GM13977 (cell line): Measurements from ENCODE around the gene ZNF423.

Experiments
- DNase-seq: peaks from one replicate; pipeline ENCODE4 v3.0.0; 2012; ENCODE audit warnings: low spot score
- in situ Hi-C: fragments of 300-500 bp; cut with MboI; formaldehyde crosslinking; loops from one replicate; pipeline ENCODE4 v1.12.0; 2022; ENCODE audit warnings: low sequenced_read_pairs, low pct_unique_long_range_greater_than_20kb, mixed read lengths, inconsistent platforms; ENCODE audit not compliant: unreplicated experiment
- TF ChIP-seq, protein P1 (sequence below): IDR thresholded peaks from 2 replicates; pipeline ENCODE4 v1.5.1; 2012; ENCODE audit warnings: mild to moderate bottlenecking, control low read depth; ENCODE audit not compliant: insufficient read depth; ENCODE audit errors: extremely low read depth, missing control alignments

ZNF423 gene

DNA sequence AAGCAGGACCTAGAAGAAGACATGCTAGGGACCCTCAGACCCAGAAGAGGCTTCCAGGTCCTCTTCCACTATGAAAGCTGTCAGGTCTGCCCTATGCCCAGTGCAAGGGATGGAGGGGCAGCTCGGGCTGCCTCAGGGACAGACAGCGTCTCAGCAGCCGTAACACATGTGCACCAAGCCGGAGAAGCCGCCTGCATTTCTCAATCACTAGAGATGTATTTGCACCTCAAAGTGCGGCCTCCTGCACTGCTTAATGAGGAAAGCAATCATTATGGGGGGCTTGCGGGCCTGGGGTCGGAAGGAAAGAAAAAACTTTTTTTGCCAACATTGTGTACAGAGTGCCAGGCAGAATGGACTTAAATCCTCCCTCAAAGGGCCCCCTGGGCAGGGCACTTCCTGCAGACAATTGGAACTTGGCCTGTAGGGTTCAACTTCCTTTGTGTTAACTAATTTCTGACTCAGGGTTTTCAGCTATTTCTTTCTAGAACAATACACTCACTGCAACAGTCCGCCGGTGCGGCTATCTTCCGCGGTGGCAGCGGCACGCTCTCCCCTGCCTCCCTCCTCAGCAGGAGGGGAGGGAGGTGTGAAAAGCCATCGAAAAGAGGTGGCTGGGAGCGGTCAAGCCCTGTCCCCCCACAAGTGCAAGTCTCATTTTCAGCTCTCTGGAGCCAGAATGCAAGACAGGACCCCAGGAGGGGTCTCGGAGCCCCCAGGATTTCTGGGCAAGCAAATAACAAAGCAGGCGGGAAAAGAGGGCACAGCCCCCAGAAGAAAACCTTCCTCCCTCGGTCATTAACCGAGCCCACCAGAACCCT is 101.2 kb downstream of the ZNF423 start:
- no peak for DNase-seq
- in situ Hi-C loops = no loop called here
- TF ChIP-seq, protein P1, sequence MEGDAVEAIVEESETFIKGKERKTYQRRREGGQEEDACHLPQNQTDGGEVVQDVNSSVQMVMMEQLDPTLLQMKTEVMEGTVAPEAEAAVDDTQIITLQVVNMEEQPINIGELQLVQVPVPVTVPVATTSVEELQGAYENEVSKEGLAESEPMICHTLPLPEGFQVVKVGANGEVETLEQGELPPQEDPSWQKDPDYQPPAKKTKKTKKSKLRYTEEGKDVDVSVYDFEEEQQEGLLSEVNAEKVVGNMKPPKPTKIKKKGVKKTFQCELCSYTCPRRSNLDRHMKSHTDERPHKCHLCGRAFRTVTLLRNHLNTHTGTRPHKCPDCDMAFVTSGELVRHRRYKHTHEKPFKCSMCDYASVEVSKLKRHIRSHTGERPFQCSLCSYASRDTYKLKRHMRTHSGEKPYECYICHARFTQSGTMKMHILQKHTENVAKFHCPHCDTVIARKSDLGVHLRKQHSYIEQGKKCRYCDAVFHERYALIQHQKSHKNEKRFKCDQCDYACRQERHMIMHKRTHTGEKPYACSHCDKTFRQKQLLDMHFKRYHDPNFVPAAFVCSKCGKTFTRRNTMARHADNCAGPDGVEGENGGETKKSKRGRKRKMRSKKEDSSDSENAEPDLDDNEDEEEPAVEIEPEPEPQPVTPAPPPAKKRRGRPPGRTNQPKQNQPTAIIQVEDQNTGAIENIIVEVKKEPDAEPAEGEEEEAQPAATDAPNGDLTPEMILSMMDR = no peak

GRCh38 chr16:49750341-49751000 is 105.4 kb downstream of the ZNF423 start:
- in situ Hi-C loops = no loop called here
- no peak for DNase-seq
- TF ChIP-seq, protein P1 = no peak

DNA sequence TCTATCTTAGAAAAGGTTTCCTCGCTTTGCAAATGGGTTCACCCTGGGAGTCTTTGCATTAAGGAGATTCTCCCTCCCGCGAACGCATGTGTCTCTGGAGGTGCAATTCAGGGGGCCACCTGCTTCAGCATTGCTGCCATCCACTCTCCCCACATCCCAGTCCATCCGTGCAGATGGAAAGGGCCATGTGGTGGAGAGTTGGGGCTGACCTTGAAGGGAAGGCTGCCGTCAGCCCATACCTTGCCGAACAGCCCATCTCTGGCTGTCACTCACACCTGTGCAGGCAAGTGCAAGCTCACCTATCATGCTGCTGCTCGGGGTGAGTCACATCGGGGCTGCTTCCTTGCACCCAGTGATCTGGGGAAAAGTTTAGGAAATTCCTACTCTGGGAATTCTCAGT is 106.1 kb downstream of the ZNF423 start:
- DNase-seq = no peak
- in situ Hi-C loops = no loop called here
- TF ChIP-seq, protein P1 = no peak

GRCh38 chr16:49748322-49748721 is 107.6 kb downstream of the ZNF423 start:
- no peak for DNase-seq
- in situ Hi-C loops = no loop called here
- TF ChIP-seq, protein P1 = no peak

- DNase-seq = no peak
- TF ChIP-seq, protein P1 = no peak
- in situ Hi-C loops = no loop called here
These were observed 108.3 kb downstream of the ZNF423 start for GRCh38 chr16:49747654-49748053.

GRCh38 chr16:49746545-49746944 is 109.4 kb downstream of the ZNF423 start:
- TF ChIP-seq, protein P1 = no peak
- in situ Hi-C loops = no loop called here
- no peak for DNase-seq
